GM19328 (cell line): ENCODE data around the gene CENPVL1.
"Not testable (repeated sequence)": the region's sequence is repeated elsewhere in the genome, so short reads cannot be mapped to it uniquely, and the experiment has no call there.

ENCODE experiments used
- ATAC-seq: cut with Tn5 transposase; IDR thresholded peaks from one replicate; pipeline ENCODE4 v1.9.1; 2021; ENCODE audit warnings: mild to moderate bottlenecking, moderate library complexity; ENCODE audit not compliant: unreplicated experiment

Gene CENPVL1

GRCh38 chrX:51710277-51711164 is at the start of gene CENPVL1:
TSS of gene CENPVL1 (plus strand) at chrX:51710512. CDS start at chrX:51710512, 0 bp downstream.
- not testable (repeated sequence) for ATAC-seq

- no peak for ATAC-seq
Observed at GRCh38 chrX:51665981-51666380, 44.3 kb upstream of the CENPVL1 start.

- ATAC-seq = not testable (repeated sequence)
Observed at GRCh38 chrX:51679689-51680433, 30.5 kb upstream of the CENPVL1 start.

- ATAC-seq = not testable (repeated sequence)
Observed at GRCh38 chrX:51681808-51682719, 28.2 kb upstream of the CENPVL1 start.

GRCh38 chrX:51682720-51683062 is 27.6 kb upstream of the CENPVL1 start, which contains the start of gene CENPVL2:
TSS of gene CENPVL2 (minus strand) at chrX:51682831. CDS start at chrX:51682831, 0 bp downstream.
- not testable (repeated sequence) for ATAC-seq

GRCh38 chrX:51694254-51694653 is 16.1 kb upstream of the CENPVL1 start:
- no peak for ATAC-seq

- ATAC-seq = no peak
Observed at GRCh38 chrX:51697397-51697796, 12.9 kb upstream of the CENPVL1 start.

- ATAC-seq = not testable (repeated sequence)
Observed at GRCh38 chrX:51712943-51713647, 2.8 kb downstream of the CENPVL1 start.

- ATAC-seq = no peak
Observed at GRCh38 chrX:51728202-51728601, 17.9 kb downstream of the CENPVL1 start.

GRCh38 chrX:51737091-51737490 is 26.8 kb downstream of the CENPVL1 start:
- no peak for ATAC-seq

GRCh38 chrX:51742586-51742985 is 32.3 kb downstream of the CENPVL1 start:
- ATAC-seq = no peak

- peak; percentile 83 for ATAC-seq
Observed at GRCh38 chrX:51743179-51743957, 33.1 kb downstream of the CENPVL1 start, which contains the start of gene GSPT2. TSS of gene GSPT2 (plus strand) at chrX:51743442. CDS start at chrX:51743627, 185 bp downstream.

GRCh38 chrX:51747671-51748070 is 37.4 kb downstream of the CENPVL1 start:
- no peak for ATAC-seq

- ATAC-seq = no peak
Observed at GRCh38 chrX:51759055-51759839, 48.9 kb downstream of the CENPVL1 start.

- no peak for ATAC-seq
Observed at GRCh38 chrX:51760657-51761056, 50.3 kb downstream of the CENPVL1 start.
